Glomerular visceral epithelial cell (primary cell): Measurements from ENCODE around the gene CRYZL1.
A peak's percentile ranks its signal among the peaks of the same experiment; 100 is the strongest.

Source experiments
- DNase-seq: peaks from one replicate; pipeline ENCODE4 v3.0.0-alpha.2; 2016; ENCODE audit errors: extremely low spot score

CRYZL1 gene

DNA sequence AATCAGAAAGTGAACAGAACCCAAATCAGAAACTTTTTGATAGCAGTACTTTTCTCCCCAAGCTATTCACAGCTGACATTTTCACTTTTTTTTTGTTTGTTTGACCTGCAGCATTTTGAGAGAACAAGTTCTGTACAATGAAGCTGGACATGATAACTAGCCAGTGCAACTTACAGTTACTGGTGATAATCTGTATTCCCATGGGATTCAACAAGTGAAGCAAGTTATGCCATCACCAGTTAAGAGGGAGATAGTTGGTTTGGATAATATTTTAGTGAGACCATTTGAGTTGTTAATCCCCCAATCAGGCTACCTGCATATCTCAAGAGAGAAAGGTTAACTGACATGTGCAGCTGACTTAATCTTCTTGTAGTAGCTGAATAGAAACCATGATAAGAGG lies 80.6 kb downstream of the CRYZL1 start:
- no peak for DNase-seq

DNA sequence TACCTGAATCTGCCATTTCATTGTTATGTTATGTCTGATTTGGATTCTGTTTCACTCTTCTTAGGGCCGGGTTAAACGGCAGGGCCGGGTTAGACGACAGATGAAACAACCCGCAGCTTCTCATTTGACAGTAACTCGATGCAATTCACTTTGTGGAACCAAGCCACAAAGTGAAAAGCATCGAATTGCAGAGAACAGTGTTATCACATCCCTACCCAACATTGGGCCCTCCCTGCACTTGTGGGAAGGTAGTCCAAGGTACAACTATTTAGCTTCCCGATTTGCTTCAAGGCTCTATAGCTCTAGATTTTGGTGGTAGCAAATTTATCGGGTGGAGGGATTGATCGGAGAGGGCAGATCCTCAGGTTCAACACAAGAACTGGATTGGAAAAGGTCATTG lies 81.7 kb downstream of the CRYZL1 start:
- no peak for DNase-seq

DNA sequence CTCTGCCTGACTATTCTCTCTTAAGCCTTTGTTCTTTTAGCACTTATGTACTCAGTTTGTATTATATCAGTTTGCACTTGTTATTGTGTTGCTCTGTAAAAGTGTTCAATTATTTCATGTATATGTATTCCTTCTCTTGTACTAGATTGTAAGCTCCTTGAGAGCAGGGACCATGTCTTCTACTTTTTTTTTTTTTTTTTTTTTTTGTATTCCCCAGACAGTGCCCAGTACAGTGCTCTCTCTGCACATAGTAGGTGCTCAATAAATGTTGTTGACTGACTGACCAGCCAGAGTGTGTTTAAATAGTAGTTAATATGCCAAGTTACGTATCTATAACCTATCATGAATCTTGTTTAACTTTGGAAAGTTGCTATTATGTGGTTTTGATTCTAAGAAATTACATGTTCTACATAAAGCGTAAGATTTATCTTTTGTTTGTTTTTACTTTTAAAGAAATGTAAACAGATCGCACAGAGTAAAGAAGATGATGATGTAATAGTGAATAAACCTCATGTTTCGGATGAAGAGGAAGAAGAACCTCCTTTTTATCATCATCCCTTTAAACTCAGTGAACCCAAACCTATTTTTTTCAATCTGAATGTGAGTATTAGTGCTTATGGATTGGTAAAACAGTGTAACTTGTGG lies 82.6 kb downstream of the CRYZL1 start:
- no peak for DNase-seq

DNA sequence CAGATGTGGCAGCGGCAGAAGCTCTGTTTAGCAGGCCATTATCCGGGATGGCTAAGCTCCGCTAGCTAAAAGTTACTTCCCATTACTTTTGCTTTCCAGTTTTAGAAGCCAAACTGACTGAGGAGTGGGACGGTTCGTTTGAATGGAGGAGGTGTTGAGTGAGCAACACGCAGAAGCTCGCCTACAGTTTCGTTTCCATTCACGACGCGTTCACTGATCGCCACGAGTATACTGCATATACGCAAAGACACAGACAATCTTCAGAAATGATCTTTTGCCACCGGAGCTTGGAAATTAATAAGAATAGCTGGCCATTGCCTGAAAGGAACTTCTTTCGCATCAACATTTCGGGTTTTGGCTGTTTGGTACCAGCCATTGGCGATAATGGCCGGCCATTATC lies 84.1 kb downstream of the CRYZL1 start:
- no peak for DNase-seq

DNA sequence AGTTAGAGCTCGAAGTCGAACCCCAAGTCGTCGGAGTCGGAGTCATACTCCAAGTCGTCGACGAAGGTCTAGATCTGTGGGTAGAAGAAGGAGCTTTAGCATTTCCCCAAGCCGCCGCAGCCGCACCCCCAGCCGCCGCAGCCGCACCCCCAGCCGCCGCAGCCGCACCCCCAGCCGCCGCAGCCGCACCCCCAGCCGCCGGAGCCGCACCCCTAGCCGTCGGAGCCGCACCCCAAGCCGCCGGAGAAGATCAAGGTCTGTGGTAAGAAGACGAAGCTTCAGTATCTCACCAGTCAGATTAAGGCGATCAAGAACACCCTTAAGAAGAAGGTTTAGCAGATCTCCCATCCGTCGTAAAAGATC lies 86.6 kb downstream of the CRYZL1 start:
- DNase-seq, result no peak

DNA sequence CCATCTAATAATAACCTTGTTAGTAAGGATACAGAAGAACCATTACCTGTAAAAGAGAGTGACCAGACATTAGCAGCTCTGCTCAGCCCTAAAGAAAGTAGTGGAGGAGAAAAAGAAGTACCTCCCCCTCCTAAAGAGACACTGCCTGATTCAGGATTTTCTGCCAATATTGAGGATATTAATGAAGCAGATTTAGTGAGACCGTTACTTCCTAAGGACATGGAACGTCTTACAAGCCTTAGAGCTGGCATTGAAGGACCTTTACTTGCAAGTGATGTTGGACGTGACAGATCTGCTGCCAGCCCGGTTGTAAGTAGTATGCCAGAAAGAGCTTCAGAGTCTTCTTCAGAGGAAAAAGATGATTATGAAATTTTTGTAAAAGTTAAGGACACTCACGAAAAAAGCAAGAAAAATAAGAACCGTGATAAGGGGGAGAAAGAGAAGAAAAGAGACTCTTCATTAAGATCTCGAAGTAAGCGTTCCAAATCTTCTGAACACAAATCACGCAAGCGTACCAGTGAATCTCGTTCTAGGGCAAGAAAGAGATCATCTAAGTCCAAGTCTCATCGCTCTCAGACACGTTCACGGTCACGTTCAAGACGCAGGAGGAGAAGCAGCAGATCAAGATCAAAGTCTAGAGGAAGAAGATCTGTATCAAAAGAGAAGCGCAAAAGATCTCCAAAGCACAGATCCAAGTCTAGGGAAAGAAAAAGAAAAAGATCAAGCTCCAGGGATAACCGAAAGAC lies 87.1 kb downstream of the CRYZL1 start:
- no peak for DNase-seq

DNA sequence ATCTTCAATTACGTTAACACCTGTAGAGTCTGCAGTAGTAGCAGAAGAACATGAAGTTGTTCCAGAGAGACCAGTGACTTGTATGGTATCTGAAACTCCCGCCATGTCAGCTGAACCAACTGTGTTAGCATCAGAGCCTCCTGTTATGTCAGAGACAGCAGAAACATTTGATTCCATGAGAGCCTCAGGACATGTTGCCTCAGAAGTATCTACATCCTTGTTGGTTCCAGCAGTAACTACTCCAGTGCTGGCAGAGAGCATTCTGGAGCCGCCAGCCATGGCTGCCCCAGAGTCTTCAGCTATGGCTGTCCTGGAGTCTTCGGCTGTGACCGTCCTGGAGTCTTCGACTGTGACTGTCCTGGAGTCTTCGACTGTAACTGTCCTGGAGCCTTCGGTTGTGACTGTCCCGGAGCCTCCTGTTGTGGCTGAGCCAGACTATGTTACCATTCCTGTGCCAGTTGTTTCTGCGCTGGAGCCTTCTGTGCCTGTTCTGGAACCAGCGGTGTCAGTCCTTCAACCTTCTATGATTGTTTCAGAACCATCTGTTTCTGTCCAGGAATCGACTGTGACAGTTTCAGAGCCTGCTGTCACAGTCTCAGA lies 88.4 kb downstream of the CRYZL1 start:
- no peak for DNase-seq

DNA sequence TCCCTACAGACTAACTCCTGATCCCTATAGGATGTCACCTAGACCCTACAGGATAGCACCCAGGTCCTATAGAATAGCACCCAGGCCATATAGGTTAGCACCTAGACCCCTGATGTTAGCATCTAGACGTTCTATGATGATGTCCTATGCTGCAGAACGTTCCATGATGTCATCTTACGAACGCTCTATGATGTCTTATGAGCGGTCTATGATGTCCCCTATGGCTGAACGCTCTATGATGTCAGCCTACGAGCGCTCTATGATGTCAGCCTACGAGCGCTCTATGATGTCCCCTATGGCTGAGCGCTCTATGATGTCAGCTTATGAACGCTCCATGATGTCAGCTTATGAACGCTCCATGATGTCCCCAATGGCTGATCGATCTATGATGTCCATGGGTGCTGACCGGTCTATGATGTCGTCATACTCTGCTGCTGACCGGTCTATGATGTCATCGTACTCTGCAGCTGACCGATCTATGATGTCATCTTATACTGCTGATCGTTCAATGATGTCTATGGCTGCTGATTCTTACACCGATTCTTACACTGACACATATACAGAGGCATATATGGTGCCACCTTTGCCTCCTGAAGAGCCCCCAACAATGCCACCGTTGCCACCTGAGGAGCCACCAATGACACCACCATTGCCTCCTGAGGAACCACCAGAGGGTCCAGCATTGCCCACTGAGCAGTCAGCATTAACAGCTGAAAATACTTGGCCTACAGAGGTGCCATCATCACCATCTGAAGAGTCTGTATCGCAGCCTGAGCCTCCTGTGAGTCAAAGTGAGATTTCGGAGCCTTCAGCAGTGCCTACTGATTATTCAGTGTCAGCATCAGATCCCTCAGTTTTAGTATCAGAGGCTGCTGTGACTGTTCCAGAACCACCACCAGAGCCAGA lies 89.2 kb downstream of the CRYZL1 start:
- DNase-seq, result no peak

DNA sequence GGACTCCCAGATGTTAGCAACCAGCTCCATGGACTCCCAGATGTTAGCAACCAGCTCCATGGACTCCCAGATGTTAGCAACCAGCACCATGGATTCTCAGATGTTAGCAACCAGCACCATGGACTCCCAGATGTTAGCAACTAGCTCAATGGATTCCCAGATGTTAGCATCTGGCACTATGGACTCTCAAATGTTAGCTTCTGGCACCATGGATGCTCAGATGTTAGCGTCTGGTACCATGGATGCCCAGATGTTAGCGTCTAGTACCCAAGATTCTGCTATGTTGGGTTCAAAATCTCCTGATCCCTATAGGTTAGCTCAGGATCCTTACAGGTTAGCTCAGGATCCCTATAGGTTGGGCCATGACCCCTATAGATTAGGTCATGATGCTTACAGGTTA lies 89.9 kb downstream of the CRYZL1 start:
- no peak for DNase-seq

DNA sequence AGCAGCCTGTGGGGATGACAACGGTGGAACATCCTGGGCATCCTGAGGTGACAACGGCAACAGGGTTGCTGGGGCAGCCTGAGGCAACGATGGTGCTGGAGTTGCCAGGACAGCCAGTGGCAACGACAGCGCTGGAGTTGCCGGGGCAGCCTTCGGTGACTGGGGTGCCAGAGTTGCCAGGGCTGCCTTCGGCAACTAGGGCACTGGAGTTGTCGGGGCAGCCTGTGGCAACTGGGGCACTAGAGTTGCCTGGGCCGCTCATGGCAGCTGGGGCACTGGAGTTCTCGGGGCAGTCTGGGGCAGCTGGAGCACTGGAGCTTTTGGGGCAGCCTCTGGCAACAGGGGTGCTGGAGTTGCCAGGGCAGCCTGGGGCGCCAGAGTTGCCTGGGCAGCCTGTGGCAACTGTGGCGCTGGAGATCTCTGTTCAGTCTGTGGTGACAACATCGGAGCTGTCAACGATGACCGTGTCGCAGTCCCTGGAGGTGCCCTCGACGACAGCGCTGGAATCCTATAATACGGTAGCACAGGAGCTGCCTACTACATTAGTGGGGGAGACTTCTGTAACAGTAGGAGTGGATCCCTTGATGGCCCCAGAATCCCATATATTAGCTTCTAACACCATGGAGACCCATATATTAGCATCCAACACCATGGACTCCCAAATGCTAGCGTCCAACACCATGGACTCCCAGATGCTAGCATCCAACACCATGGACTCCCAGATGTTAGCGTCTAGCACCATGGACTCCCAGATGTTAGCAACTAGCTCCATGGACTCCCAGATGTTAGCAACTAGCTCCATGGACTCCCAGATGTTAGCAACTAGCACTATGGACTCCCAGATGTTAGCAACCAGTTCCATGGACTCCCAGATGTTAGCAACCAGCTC lies 90.5 kb downstream of the CRYZL1 start:
- DNase-seq, result no peak

DNA sequence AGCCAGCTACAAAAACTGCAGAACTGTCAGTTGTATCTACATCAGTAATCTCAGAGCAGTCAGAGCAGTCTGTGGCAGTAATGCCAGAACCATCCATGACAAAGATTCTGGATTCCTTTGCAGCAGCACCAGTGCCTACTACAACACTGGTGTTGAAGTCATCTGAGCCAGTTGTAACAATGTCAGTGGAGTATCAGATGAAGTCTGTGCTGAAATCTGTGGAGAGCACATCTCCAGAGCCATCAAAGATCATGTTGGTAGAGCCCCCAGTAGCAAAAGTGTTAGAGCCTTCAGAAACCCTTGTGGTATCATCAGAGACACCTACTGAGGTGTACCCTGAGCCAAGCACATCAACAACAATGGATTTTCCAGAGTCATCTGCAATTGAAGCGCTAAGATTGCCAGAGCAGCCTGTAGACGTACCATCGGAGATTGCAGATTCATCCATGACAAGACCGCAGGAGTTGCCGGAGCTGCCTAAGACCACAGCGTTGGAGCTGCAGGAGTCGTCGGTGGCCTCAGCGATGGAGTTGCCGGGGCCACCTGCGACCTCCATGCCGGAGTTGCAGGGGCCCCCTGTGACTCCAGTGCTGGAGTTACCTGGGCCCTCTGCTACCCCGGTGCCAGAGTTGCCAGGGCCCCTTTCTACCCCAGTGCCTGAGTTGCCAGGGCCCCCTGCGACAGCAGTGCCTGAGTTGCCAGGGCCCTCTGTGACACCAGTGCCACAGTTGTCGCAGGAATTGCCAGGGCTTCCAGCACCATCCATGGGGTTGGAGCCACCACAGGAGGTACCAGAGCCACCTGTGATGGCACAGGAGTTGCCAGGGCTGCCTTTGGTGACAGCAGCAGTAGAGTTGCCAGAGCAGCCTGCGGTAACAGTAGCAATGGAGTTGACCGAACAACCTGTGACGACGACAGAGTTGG lies 91.4 kb downstream of the CRYZL1 start:
- DNase-seq, result no peak

DNA sequence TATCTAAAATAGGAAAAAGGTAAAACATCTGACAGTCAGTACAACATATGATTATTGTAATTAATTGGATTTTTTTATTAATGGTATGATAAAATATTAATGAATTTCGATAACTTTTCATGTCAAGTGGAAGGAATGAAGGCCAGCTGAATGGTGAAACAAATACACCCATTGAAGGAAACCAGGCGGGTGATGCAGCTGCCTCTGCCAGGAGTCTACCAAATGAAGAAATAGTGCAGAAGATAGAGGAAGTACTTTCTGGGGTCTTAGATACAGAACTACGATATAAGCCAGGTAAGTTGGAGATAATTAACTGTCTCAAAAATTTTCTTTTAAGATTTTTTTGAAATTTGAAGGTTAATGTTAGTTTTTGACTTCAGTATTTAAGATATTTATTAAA lies 95.5 kb downstream of the CRYZL1 start:
- no peak for DNase-seq

DNA sequence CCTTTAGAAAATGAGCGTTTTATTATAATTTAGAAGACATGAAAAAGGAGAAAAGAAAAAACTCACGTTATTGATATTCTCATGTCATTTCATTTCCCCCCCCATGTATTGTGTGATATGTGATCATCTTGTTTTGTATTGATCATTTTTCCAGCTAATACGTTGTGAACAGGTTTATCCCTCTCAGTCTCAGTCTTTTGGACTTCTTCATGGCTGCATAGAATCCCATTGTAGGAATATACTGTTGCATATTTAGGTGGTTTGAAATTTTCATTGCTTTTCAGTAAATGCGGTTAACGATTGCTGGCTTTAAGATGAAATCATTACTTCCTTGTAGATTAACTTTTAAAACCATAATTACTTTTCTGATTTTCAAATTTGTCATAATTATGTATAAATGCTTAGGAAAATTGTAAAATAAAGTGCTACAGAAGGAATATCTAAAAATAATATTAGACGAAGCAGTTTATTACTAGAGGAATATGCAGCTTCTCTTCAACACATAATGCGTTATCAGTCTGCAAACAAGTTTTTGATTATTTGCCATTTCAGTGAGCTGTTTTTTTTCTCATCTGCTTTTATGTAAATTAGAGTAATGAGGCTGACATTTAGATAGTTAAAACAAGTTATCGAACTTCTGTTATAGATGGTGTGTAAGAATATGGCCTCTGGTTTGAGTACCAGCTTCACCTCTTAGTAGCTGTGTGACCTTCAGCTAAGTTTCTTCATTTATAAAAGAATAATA lies 96.9 kb downstream of the CRYZL1 start:
- DNase-seq, result no peak

DNA sequence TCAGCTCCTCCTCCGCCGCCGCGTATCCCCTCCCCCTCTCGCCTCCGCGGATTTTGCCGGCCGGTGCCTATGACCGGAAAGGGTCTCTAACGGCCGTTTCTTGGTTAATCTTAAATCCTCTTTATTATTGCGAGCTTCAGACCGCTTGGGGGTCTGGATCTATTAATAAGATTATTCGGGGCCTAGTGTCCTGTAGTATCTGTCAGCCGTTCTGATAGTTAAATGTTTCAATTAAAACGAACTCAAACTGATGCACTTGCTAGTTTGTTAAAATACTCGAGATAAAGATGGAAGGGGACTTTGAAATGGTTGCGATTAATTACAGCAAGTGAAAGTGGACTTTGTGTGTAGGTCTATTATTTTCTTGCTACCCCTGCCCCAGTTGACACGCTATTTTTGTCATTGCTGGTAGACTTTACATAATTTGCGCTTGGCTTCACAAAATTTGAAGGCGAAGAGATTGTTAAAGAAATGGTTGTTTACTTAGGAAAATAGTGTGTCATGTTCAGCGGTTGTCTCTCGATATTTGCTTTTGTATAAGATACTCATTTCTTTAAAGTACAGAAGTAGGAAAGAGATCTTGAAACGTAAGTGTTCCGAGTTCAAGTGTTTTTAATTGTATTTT lies 97.9 kb downstream of the CRYZL1 start:
- no peak for DNase-seq

DNA sequence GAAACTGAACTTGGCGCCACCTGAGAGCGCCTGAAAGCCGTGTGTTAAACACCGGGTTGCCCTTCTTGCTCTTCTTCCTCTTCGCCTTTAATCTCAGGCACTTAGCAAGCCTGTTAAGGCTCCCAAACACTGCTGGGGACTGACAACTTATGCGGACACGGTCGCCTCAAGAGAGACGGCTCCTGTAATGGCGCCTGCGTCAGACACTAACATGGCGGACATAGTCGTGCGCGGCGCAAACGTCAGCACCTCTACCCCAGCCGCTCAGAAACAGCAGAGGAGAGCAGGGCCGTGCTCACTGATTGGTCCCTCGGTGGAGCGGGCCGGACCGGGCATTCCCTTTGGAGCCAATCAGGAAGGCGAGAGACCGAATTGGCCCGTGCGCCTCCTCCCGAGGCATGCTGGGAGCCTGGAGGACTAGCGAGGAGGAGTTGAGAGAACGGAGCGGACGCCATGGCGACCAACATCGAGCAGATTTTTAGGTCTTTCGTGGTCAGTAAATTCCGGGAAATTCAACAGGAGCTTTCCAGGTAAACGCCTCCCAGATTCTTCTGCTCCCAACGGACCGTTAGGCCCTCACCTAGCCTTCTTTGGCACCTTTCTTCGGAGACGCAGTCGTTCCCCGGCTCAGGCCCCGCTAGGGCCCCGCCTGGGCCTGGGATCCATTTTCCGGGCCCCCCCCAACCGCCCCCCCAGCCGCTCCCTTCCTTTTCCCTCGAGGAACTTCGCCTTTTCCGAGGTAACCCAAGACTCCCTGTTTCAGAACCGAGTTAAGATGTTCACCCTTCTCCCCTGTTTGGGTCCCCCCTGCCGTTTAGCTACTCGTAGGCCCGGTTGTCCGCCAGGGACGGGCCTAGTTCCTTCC lies 98.7 kb downstream of the CRYZL1 start, which contains the start of gene SON:
Gene SON (plus strand): TSS at position 399 of the 865 bp plus-strand sequence. CDS start 55 bp downstream, at position 454.
- peak; percentile 99 for DNase-seq

DNA sequence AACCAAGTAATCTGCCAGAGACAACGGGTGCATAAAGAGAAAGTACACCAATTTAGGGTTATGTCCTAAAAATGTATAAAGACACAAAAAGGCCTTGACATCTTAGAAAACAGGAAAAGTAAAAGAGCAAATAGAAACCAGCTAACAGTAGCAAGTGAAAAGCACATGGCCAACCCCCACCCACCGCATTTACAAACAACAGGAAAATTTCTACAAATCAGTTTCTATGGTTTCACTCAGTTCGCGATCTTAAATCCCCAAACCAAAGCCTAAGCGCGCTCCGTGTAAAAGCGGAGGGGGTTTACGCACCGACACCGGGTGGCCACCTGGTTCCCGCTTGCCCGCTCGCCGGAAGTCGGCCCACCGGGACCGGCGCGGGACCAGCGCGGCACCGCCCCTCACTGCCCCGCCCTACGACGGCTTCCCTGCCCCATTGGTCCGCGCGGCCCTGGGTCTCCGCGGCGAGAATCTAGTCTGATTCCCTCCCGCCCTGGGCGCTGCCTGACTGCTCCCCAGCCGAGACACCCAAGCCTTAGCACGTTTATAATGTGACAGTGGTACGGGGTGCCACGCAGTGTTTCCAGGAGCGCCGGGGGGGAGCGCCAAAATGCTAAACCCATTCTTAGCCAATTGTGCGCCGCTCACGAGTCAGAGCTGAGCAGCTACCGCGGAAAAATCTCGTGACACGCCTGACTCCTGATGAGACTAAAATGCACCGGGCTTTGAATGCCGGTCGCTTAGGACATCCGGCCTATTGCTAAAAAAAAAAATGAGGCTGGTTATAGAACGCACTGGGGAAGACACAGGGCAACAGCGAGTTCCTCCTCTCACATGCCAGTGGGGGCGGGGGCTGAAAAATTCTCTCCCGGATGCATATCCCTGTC lies 99.5 kb downstream of the CRYZL1 start, which contains the start of gene GART:
Gene GART (minus strand): TSS at position 362 of the 884 bp plus-strand sequence. CDS start 2,802 bp downstream, outside the sequence.
- DNase-seq, result peak; percentile 83
